Subcutaneous adipose tissue (tissue), 4 donors: Measurements from ENCODE around the gene KMT2C. TPM values are rescaled to one million over a fixed set of nuclear protein-coding genes. Genes with fewer than 3 reads are reported as not detected.

Experiments
- CTCF ChIP-seq: fragments of 450-650 bp; IDR thresholded peaks from one replicate; pipeline ENCODE4 v1.5.1; 2016; ENCODE audit warnings: low read depth, mild to moderate bottlenecking, control low read depth, antibody characterized with exemption, moderate library complexity
- total RNA-seq, 4 donors: library from RNA; depleted of rRNA; stranded (reverse); fragments of >200 nt; gene quantifications; one replicate each; pipeline ENCODE4 v1.1.0, GENCODE V29; 2016

Gene KMT2C
- total RNA-seq, 4 donors from 2014 or later, result 68.7 to 86.8 (median 70.5) TPM

GRCh38 chr7:152121432-152121831 is 314.4 kb downstream of the KMT2C start:
- no peak for TF ChIP-seq CTCF

- no peak for TF ChIP-seq CTCF
Observed at GRCh38 chr7:152120776-152121175, 315.0 kb downstream of the KMT2C start.

- TF ChIP-seq CTCF, result no peak
Observed at GRCh38 chr7:152120210-152120609, 315.6 kb downstream of the KMT2C start.

GRCh38 chr7:152117356-152117755 is 318.4 kb downstream of the KMT2C start:
- no peak for TF ChIP-seq CTCF

GRCh38 chr7:152115021-152115718 is 320.6 kb downstream of the KMT2C start:
- no peak for TF ChIP-seq CTCF

GRCh38 chr7:152112829-152113228 is 323.0 kb downstream of the KMT2C start:
- TF ChIP-seq CTCF, result no peak

- no peak for TF ChIP-seq CTCF
Observed at GRCh38 chr7:152108359-152108758, 327.4 kb downstream of the KMT2C start.
